Measurements from ENCODE around the gene TMEM233.

- TF ChIP-seq EZH2phosphoT487 (IDR thresholded peaks at IDR 0.05; ENCODE audit: borderline replicate concordance, low read depth, low read length) (no peak), CTCF (conservative IDR thresholded peaks at IDR 0.05; ENCODE audit: low read length) (no peak)
These were observed 3.9 kb upstream of the TMEM233 start for GRCh38 chr12:119589634-119590033.
